ENCODE results near the gene AQP10.

DNA sequence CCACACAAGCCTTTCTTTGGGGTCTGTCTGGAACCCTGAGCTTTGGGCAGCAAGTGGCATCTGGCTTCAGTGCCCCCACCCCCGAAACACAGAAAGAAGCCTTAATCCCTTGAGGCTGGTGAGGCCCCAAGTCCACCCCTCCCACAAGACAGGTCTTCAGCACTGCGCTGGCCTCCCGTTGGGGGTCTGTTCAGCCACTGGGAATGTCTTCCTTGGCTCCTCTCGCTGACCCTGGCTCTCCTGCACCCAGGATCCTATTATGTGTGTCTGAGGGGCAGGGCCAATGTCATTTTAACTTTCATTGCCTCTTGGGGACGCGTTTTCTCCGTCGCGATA is 31.3 kb downstream of the AQP10 start:
- TF ChIP-seq, protein P1, sequence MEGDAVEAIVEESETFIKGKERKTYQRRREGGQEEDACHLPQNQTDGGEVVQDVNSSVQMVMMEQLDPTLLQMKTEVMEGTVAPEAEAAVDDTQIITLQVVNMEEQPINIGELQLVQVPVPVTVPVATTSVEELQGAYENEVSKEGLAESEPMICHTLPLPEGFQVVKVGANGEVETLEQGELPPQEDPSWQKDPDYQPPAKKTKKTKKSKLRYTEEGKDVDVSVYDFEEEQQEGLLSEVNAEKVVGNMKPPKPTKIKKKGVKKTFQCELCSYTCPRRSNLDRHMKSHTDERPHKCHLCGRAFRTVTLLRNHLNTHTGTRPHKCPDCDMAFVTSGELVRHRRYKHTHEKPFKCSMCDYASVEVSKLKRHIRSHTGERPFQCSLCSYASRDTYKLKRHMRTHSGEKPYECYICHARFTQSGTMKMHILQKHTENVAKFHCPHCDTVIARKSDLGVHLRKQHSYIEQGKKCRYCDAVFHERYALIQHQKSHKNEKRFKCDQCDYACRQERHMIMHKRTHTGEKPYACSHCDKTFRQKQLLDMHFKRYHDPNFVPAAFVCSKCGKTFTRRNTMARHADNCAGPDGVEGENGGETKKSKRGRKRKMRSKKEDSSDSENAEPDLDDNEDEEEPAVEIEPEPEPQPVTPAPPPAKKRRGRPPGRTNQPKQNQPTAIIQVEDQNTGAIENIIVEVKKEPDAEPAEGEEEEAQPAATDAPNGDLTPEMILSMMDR (IDR thresholded peaks at IDR 0.05) = no peak
- TF ChIP-seq POLR2AphosphoS5 (IDR thresholded peaks at IDR 0.05) = no peak
- TF ChIP-seq EP300 (IDR thresholded peaks at IDR 0.05) = no peak
- no peak for TF ChIP-seq POLR2A (IDR thresholded peaks at IDR 0.05; ENCODE audit: low read depth)

All from esophagus muscularis mucosa (tissue), 4 donors.